Caco-2 (cell line): ENCODE data around the gene PPP2R5D. TPM values are rescaled to one million over a fixed set of nuclear protein-coding genes. Genes with fewer than 3 reads are reported as not detected.
"Not testable (repeated sequence)": the region's sequence is repeated elsewhere in the genome, so short reads cannot be mapped to it uniquely, and the experiment has no call there.

ENCODE experiments used
- BruUV-seq: library from RNA; stranded (reverse); fragments of 400-500 nt; replicated peaks from 2 replicates; lab custom pipeline; 2021; lab: Mats Ljungman, UMichigan
- CTCF ChIA-PET: fragments of 300-600 bp; sonication (Branson Sonifier 250); formaldehyde crosslinking; loops from one replicate; lab custom pipeline; 2022; ENCODE audit warnings: antibody characterized with exemption; lab: Charles Lee
- POLR2A ChIA-PET: fragments of 300-600 bp; sonication (Branson Sonifier 250); formaldehyde crosslinking; loops from one replicate; lab custom pipeline; 2022; ENCODE audit warnings: antibody characterized with exemption; lab: Charles Lee
- DNase-seq, 2 experiments: peaks; one replicate each; pipeline versions ENCODE4 v3.0.0 to v3.0.0-alpha.2; 2020 to 2022
- H3K27me3 ChIP-seq: replicated peaks from 2 replicates; pipeline ENCODE4 v1.6.0; 2011; ENCODE audit warnings: low read length; ENCODE audit not compliant: control insufficient read depth, insufficient read depth
- H3K36me3 ChIP-seq: 2 replicates; pipeline ENCODE4 v1.5.1; 2011; ENCODE audit warnings: low read length; ENCODE audit not compliant: control insufficient read depth, insufficient read depth
- H3K4me1 ChIP-seq: fragments of 250-450 bp; sonication (Bioruptor Pico); 2 replicates; pipeline ENCODE4 v1.5.1; 2020; ENCODE audit warnings: mild to moderate bottlenecking
- H3K4me3 ChIP-seq: 2 replicates; pipeline ENCODE4 v1.5.1; 2011; ENCODE audit warnings: low read depth, mild to moderate bottlenecking, control low read depth, low read length
- H3K9me3 ChIP-seq: fragments of 250-450 bp; sonication (Bioruptor Pico); 2 replicates; pipeline ENCODE4 v1.5.1; 2020; ENCODE audit warnings: mild to moderate bottlenecking, moderate library complexity
- H3K27ac Mint-ChIP-seq: one replicate; pipeline ENCODE4 v1.8.0; 2022; ENCODE audit warnings: mixed read lengths; ENCODE audit not compliant: unreplicated experiment
- H3K27me3 Mint-ChIP-seq: one replicate; pipeline ENCODE4 v1.8.0; 2022; ENCODE audit warnings: mixed read lengths; ENCODE audit not compliant: insufficient read depth, unreplicated experiment
- H3K36me3 Mint-ChIP-seq: one replicate; pipeline ENCODE4 v1.8.0; 2022; ENCODE audit warnings: mild to moderate bottlenecking, mixed read lengths; ENCODE audit not compliant: insufficient read depth, unreplicated experiment
- H3K4me1 Mint-ChIP-seq: one replicate; pipeline ENCODE4 v1.8.0; 2022; ENCODE audit warnings: low read depth, mixed read lengths; ENCODE audit not compliant: unreplicated experiment
- H3K4me3 Mint-ChIP-seq: one replicate; pipeline ENCODE4 v1.8.0; 2022; ENCODE audit warnings: mild to moderate bottlenecking, moderate library complexity, mixed read lengths; ENCODE audit not compliant: unreplicated experiment
- H3K9me3 Mint-ChIP-seq: one replicate; pipeline ENCODE4 v1.8.0; 2022; ENCODE audit warnings: mixed read lengths; ENCODE audit not compliant: unreplicated experiment
- intact Hi-C: fragments of 100-400 bp; cut with micrococcal nuclease; formaldehyde crosslinking; loops from one replicate; pipeline ENCODE4 v1.10.0; 2022; ENCODE audit not compliant: unreplicated experiment
- total RNA-seq: library from RNA; stranded (reverse); gene quantifications from 2 replicates; pipeline ENCODE4 v1.2.3, GENCODE V29; 2022
- TF ChIP-seq, protein P1 (sequence below), 2 experiments: fragments of 200-600 bp in 1 of 2; IDR thresholded peaks; 1 replicate in 1 of 2; 2 replicates in 1 of 2; pipeline versions ENCODE4 v1.5.1 to v1.8.0; 2011 to 2022; ENCODE audit warnings: antibody characterized with exemption in 1 of 2, control low read depth in 1 of 2, inconsistent platforms in 1 of 2, low read depth in 1 of 2, low read length in 1 of 2, mild to moderate bottlenecking in 1 of 2, moderate library complexity in 1 of 2; ENCODE audit not compliant: insufficient read depth in 1 of 2, severe bottlenecking in 1 of 2, unreplicated experiment in 1 of 2

PPP2R5D gene
- total RNA-seq, 1 experiment from 2014 or later = 45.0 TPM

DNA sequence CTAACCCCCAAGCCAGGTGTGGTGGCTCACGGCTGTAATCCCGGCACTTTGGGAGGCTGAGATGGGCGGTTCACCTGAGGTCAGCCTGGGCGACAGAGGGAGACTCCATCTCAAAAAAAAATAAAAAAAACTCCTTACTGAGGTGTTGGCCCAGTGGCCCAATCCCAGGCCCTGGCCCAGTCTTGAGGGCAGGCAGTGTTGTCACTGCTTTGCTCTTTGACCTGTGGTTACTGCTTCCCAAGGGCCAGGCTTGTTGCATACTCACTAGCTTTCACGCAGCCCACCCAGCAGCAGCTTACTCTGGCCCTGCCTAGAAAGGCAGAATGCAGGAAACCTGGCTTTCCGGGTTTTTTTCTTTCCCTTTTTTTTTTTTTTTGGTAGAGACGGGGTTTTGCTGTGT is 41.9 kb upstream of the PPP2R5D start:
- no peaks in the 10 kb centered on the region for H3K4me1 Mint-ChIP-seq
- no TSS peak for BruUV-seq
- no peaks in the 10 kb centered on the region for H3K4me1 ChIP-seq
- no peaks in the 10 kb centered on the region for H3K9me3 Mint-ChIP-seq
- H3K27ac Mint-ChIP-seq = no peak overlapping the region
- H3K4me3 ChIP-seq = no peak overlapping the region
- H3K9me3 ChIP-seq = no peaks in the 10 kb centered on the region
- H3K27me3 ChIP-seq = no peaks in the 10 kb centered on the region
- intact Hi-C loops = no loop called here
- H3K4me3 Mint-ChIP-seq = no peak overlapping the region
- DNase-seq = no peak
- TF ChIP-seq, protein P1, sequence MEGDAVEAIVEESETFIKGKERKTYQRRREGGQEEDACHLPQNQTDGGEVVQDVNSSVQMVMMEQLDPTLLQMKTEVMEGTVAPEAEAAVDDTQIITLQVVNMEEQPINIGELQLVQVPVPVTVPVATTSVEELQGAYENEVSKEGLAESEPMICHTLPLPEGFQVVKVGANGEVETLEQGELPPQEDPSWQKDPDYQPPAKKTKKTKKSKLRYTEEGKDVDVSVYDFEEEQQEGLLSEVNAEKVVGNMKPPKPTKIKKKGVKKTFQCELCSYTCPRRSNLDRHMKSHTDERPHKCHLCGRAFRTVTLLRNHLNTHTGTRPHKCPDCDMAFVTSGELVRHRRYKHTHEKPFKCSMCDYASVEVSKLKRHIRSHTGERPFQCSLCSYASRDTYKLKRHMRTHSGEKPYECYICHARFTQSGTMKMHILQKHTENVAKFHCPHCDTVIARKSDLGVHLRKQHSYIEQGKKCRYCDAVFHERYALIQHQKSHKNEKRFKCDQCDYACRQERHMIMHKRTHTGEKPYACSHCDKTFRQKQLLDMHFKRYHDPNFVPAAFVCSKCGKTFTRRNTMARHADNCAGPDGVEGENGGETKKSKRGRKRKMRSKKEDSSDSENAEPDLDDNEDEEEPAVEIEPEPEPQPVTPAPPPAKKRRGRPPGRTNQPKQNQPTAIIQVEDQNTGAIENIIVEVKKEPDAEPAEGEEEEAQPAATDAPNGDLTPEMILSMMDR (IDR thresholded peaks at IDR 0.05; ENCODE audit: insufficient read depth in 1 of 2, low read depth in 1 of 2, low read length in 1 of 2, severe bottlenecking in 1 of 2, unreplicated experiment in 1 of 2) = no peak
- no peaks in the 10 kb centered on the region for H3K36me3 ChIP-seq
- H3K27me3 Mint-ChIP-seq = no peaks in the 10 kb centered on the region
- CTCF ChIA-PET = no interaction called here
- H3K36me3 Mint-ChIP-seq = peaks cover 4% of the 10 kb centered on the region
- POLR2A ChIA-PET = interaction anchor here (0.6 kb wide), 1 partner anchor 13 kb away, joined by 4 read pairs; the partner anchor contains the start of gene CNPY3

DNA sequence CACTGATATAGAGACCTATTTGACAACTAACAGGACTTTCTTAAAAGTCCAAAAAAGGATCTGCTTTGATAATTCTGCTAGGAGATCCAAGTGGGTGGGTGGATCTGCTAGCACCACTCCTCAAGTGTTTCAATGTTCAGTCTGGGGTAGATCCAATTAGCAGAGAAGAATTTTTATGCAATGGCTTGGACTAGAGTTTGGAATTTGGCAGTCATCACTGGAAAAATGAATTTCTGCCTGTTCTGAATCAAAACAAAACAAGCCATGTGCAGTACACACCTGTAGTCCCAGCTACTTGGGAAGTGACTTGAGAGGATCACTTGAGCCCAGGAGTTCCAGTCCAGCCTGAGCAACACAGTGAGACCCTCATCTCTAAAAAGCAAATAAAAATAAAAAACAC is 36.4 kb upstream of the PPP2R5D start:
- Histone ChIP-seq H3K36me3 (no peaks in the 10 kb centered on the region), H3K27me3 (no peaks in the 10 kb centered on the region), H3K4me1 (no peaks in the 10 kb centered on the region), H3K9me3 (no peaks in the 10 kb centered on the region), H3K4me3 (no peak overlapping the region)
- H3K4me1 Mint-ChIP-seq = no peaks in the 10 kb centered on the region
- no peak overlapping the region for H3K27ac Mint-ChIP-seq
- CTCF ChIA-PET = interaction anchor here (1.1 kb wide), 1 partner anchor 384 kb away, joined by 3 read pairs; the partner anchor contains the start of gene UBR2
- POLR2A ChIA-PET = interaction anchor here (0.7 kb wide), 1 partner anchor 204 kb away, joined by 3 read pairs; no protein-coding TSS in a partner anchor
- no peak for DNase-seq
- no peaks in the 10 kb centered on the region for H3K27me3 Mint-ChIP-seq
- TF ChIP-seq, protein P1 (IDR thresholded peaks at IDR 0.05; ENCODE audit: insufficient read depth in 1 of 2, low read depth in 1 of 2, low read length in 1 of 2, severe bottlenecking in 1 of 2, unreplicated experiment in 1 of 2) = no peak
- no peak overlapping the region for H3K4me3 Mint-ChIP-seq
- no peaks in the 10 kb centered on the region for H3K9me3 Mint-ChIP-seq
- intact Hi-C loops = no loop called here
- BruUV-seq = no TSS peak
- no peaks in the 10 kb centered on the region for H3K36me3 Mint-ChIP-seq

DNA sequence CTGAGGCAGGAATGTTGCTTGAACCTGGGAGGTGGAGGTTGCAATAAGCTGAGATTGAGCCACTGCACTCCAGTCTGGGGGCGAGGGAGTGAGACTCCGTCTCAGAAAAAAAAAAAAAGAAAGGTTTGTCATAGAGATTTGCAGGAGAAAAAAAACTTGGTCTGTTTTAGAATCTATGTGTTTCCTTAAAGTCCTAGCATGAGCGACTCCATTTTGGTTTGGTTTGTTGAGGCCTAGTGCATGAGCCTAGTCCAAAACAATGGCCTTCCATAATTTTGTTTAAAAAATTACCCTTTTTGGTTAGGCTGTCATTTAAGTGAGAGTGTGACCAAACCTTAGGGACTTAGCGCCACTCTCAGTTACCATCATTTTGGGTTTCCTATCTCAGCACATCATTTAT is 32.0 kb upstream of the PPP2R5D start:
- BruUV-seq = no TSS peak

DNA sequence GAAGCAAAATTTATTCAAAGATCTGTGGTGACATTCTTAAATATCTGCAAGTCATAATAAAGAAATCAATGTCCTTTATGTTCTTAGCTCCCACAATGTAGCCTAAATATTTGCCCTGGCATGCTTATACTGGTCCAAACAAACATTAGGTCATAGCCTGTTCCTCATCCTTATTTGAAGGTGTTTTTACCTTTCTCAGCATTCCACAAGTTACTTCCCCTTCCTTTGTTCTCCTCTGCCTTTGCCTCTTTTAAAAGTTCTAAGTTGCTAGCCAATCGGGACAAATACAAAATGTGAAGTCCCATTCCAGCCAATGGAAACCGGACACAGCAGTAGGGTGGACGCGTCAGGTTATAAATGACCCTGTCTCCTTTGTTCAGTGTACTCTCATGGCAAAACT is 30.0 kb upstream of the PPP2R5D start:
- H3K27me3 Mint-ChIP-seq, H3K27ac Mint-ChIP-seq, intact Hi-C loops, H3K4me1 Mint-ChIP-seq, H3K9me3 Mint-ChIP-seq, H3K4me3 Mint-ChIP-seq, BruUV-seq, DNase-seq, H3K4me3 ChIP-seq, H3K36me3 Mint-ChIP-seq, H3K4me1 ChIP-seq, POLR2A ChIA-PET, H3K9me3 ChIP-seq, H3K36me3 ChIP-seq, H3K27me3 ChIP-seq: not testable (repeated sequence)
- CTCF ChIA-PET = interaction anchor here (0.6 kb wide), 1 partner anchor 532 kb away, joined by 3 read pairs; no protein-coding TSS in a partner anchor

More for the DNA sequence above, 32.0 kb upstream of the PPP2R5D start:
- Mint-ChIP-seq H3K27me3 (no peaks in the 10 kb centered on the region), H3K9me3 (no peaks in the 10 kb centered on the region), H3K4me1 (no peaks in the 10 kb centered on the region), H3K36me3 (no peaks in the 10 kb centered on the region), H3K27ac (no peak overlapping the region), H3K4me3 (no peak overlapping the region)
- no peaks in the 10 kb centered on the region for H3K36me3 ChIP-seq
- POLR2A ChIA-PET = no interaction called here
- TF ChIP-seq, protein P1 (IDR thresholded peaks at IDR 0.05; ENCODE audit: insufficient read depth in 1 of 2, low read depth in 1 of 2, low read length in 1 of 2, severe bottlenecking in 1 of 2, unreplicated experiment in 1 of 2) = no peak
- CTCF ChIA-PET = interaction anchor here (0.7 kb wide), 1 partner anchor 315 kb away, joined by 4 read pairs; no protein-coding TSS in a partner anchor
- no peaks in the 10 kb centered on the region for H3K27me3 ChIP-seq
- no peaks in the 10 kb centered on the region for H3K4me1 ChIP-seq
- H3K9me3 ChIP-seq = no peaks in the 10 kb centered on the region
- no peak for DNase-seq
- intact Hi-C loops = no loop called here
- no peak overlapping the region for H3K4me3 ChIP-seq
